Mesenchymal stem cell (in vitro differentiated cells and primary cell): Measurements from ENCODE around the gene PRR29.
A peak's percentile ranks its signal among the peaks of the same experiment; 100 is the strongest.

Source experiments
- DNase-seq: peaks from one replicate; pipeline ENCODE4 v3.0.0-alpha.2; 2013
- H2AFZ ChIP-seq: one replicate; pipeline ENCODE4 v1.6.1; 2013; ENCODE audit warnings: low read depth, mild to moderate bottlenecking, control low read depth, inconsistent platforms, low read length, moderate library complexity
- H2AK5ac ChIP-seq: 2 replicates; pipeline ENCODE4 v1.6.1; 2013; ENCODE audit warnings: low read length, moderate library complexity, mild to moderate bottlenecking, inconsistent platforms; ENCODE audit not compliant: severe bottlenecking
- H2BK120ac ChIP-seq: one replicate; pipeline ENCODE4 v1.6.1; 2013; ENCODE audit warnings: low read depth, mild to moderate bottlenecking, inconsistent platforms, low read length, moderate library complexity
- H2BK12ac ChIP-seq, 2 experiments: one replicate each; pipeline ENCODE4 v1.6.1; 2013; ENCODE audit warnings: inconsistent platforms in 2 of 2, low read length in 2 of 2, mild to moderate bottlenecking in 2 of 2, moderate library complexity in 2 of 2, control low read depth in 1 of 2
- H2BK15ac ChIP-seq: one replicate; pipeline ENCODE4 v1.6.1; 2013; ENCODE audit warnings: mild to moderate bottlenecking, low read depth, inconsistent platforms; ENCODE audit not compliant: poor library complexity, severe bottlenecking
- H2BK5ac ChIP-seq: 2 replicates; pipeline ENCODE4 v1.6.1; 2013; ENCODE audit warnings: low read depth, mild to moderate bottlenecking, low read length, control low read depth, inconsistent platforms; ENCODE audit not compliant: poor library complexity, severe bottlenecking
- H3K14ac ChIP-seq, 2 experiments: one replicate each; pipeline ENCODE4 v1.6.1; 2013; ENCODE audit warnings: inconsistent platforms in 2 of 2, low read length in 2 of 2, control low read depth in 1 of 2, mild to moderate bottlenecking in 1 of 2, moderate library complexity in 1 of 2
- H3K18ac ChIP-seq, 2 experiments: one replicate each; pipeline ENCODE4 v1.6.1; 2013; ENCODE audit warnings: inconsistent platforms in 2 of 2, low read length in 2 of 2, control low read depth in 1 of 2, low read depth in 1 of 2, mild to moderate bottlenecking in 1 of 2
- H3K23ac ChIP-seq, 2 experiments: one replicate each; pipeline ENCODE4 v1.6.1; 2013; ENCODE audit warnings: inconsistent platforms in 2 of 2, low read length in 2 of 2, mild to moderate bottlenecking in 2 of 2, moderate library complexity in 2 of 2, control low read depth in 1 of 2
- H3K27ac ChIP-seq: 2 replicates; pipeline ENCODE4 v1.5.1; 2013; ENCODE audit warnings: mild to moderate bottlenecking, moderate library complexity, low read length, control low read depth, inconsistent platforms; ENCODE audit not compliant: poor library complexity, severe bottlenecking
- H3K27me3 ChIP-seq, 2 experiments: 2 replicates each; pipeline versions ENCODE4 v1.6.1 to v1.7.0; 2013; ENCODE audit warnings: low read length in 2 of 2, mild to moderate bottlenecking in 2 of 2, moderate library complexity in 2 of 2, control low read depth in 1 of 2, inconsistent platforms in 1 of 2; ENCODE audit not compliant: control insufficient read depth in 1 of 2, insufficient read depth in 1 of 2
- H3K36me3 ChIP-seq, 2 experiments: 2 replicates each; pipeline versions ENCODE4 v1.6.1 to v1.7.0; 2013; ENCODE audit warnings: low read length in 2 of 2, control low read depth in 1 of 2, inconsistent platforms in 1 of 2, low read depth in 1 of 2, mild to moderate bottlenecking in 1 of 2; ENCODE audit not compliant: insufficient read depth in 2 of 2, control insufficient read depth in 1 of 2
- H3K4ac ChIP-seq, 2 experiments: one replicate each; pipeline ENCODE4 v1.6.1; 2013; ENCODE audit warnings: inconsistent platforms in 2 of 2, low read length in 2 of 2, mild to moderate bottlenecking in 2 of 2, moderate library complexity in 2 of 2, control low read depth in 1 of 2, low read depth in 1 of 2
- H3K4me1 ChIP-seq: 2 replicates; pipeline ENCODE4 v1.6.1; 2013; ENCODE audit warnings: low read depth, low read length, control low read depth; ENCODE audit not compliant: control insufficient read depth, insufficient read depth
- H3K4me2 ChIP-seq: 2 replicates; pipeline ENCODE4 v1.6.1; 2013; ENCODE audit warnings: low read length, mild to moderate bottlenecking, inconsistent platforms; ENCODE audit not compliant: poor library complexity, severe bottlenecking
- H3K4me3 ChIP-seq, 2 experiments: 2 replicates each; pipeline versions ENCODE4 v1.5.1 to v1.7.0; 2013; ENCODE audit warnings: low read length in 2 of 2, mild to moderate bottlenecking in 2 of 2, control low read depth in 1 of 2, low read depth in 1 of 2; ENCODE audit not compliant: insufficient read depth in 1 of 2
- H3K79me1 ChIP-seq: replicated peaks from 2 replicates; pipeline ENCODE4 v1.6.1; 2013; ENCODE audit warnings: mild to moderate bottlenecking, control low read depth, low read length, inconsistent platforms; ENCODE audit not compliant: poor library complexity, severe bottlenecking
- H3K9ac ChIP-seq: 2 replicates; pipeline ENCODE4 v1.7.0; 2013; ENCODE audit warnings: mild to moderate bottlenecking, low read length, moderate library complexity
- H3K9me3 ChIP-seq: 2 replicates; pipeline ENCODE4 v1.7.0; 2013; ENCODE audit warnings: mild to moderate bottlenecking, low read length; ENCODE audit not compliant: control insufficient read depth
- H4K8ac ChIP-seq: one replicate; pipeline ENCODE4 v1.6.1; 2013; ENCODE audit warnings: inconsistent platforms, mild to moderate bottlenecking, low read length, moderate library complexity
- H4K91ac ChIP-seq: one replicate; pipeline ENCODE4 v1.6.1; 2013; ENCODE audit warnings: mild to moderate bottlenecking, low read length, inconsistent platforms
- WGBS: methylation state at CpG from one replicate; pipeline ENCODE4 v1.1.7; 2013; ENCODE audit warnings: mixed read lengths; 5-methylcytosine and 5-hydroxymethylcytosine counted together

The PRR29 gene

DNA sequence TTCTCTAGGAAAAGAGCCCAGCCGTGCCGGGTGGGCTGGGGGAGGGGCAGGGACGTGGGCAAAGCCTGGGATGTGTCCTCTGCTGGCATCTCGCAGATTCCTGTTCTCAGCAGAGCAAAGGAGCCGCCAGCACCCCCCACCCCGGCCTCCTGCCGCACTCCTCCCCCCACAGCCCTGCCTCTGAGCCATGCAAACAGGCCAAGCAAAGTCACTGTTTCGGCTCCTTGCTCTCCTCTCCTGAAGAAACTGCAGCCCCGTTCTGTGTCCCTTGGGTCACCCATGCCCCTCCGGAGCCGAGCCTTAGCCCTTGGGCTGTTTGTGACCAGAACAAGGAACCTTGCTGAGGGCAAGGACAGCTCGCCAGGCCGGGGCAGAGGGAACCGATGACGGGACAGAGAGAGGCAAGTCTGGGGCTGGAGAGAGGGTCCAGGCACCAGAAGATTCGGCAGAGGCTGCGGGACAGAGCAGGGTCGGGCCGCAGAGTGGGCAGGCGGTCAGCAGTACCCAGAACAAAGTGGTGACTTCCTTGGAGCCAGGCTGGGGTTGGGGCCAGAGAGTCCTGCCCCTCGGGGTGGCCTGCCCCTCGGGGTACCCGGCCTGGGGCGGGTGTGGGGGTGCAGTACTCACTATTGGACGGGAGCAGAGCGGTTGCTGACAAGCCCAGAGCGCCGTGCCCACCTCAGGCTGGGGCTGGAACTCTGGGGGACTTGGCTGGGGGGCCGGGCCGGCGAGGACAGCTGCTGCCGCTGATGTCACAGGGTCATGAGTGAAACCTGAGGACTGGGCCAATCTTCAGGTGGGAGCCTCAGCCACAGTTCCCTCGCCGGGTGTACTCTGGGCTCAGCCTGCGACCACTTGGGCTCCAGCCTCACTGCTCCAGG is 9.2 kb upstream of the PRR29 start:
- H3K4me1 ChIP-seq, result peaks cover 16% of the 10 kb centered on the region
- peak overlapping the region; percentile 2 for H4K91ac ChIP-seq
- no peak overlapping the region for H3K4ac ChIP-seq
- H3K9me3 ChIP-seq, result no peaks in the 10 kb centered on the region
- H2AFZ ChIP-seq, result peak overlapping the region; percentile 42
- H3K36me3 ChIP-seq, result no peaks in the 10 kb centered on the region
- H2BK12ac ChIP-seq, result peak overlapping the region in 1 of 2 experiments; percentile 25
- no peak overlapping the region for H2AK5ac ChIP-seq
- H3K27me3 ChIP-seq, result peaks cover 38 to 44% of the 10 kb centered on the region in 2 experiments
- H2BK5ac ChIP-seq, result no peak overlapping the region
- H3K23ac ChIP-seq, result no peak overlapping the region
- peak overlapping the region in 1 of 2 experiments; percentile 14 for H3K14ac ChIP-seq
- no peak overlapping the region for H3K4me3 ChIP-seq
- peak overlapping the region; percentile 68 for H2BK15ac ChIP-seq
- H3K4me2 ChIP-seq, result no peak overlapping the region
- no peak overlapping the region for H2BK120ac ChIP-seq
- peak overlapping the region; percentile 4 to 25 for H3K18ac ChIP-seq
- WGBS, result 48% methylated on average over 35 of the region's 35 CpGs
- H4K8ac ChIP-seq, result peak overlapping the region; percentile 80
- no peak overlapping the region for H3K9ac ChIP-seq
- H3K27ac ChIP-seq, result no peak overlapping the region
- DNase-seq, result no peak
- no peaks in the 10 kb centered on the region for H3K79me1 ChIP-seq

DNA sequence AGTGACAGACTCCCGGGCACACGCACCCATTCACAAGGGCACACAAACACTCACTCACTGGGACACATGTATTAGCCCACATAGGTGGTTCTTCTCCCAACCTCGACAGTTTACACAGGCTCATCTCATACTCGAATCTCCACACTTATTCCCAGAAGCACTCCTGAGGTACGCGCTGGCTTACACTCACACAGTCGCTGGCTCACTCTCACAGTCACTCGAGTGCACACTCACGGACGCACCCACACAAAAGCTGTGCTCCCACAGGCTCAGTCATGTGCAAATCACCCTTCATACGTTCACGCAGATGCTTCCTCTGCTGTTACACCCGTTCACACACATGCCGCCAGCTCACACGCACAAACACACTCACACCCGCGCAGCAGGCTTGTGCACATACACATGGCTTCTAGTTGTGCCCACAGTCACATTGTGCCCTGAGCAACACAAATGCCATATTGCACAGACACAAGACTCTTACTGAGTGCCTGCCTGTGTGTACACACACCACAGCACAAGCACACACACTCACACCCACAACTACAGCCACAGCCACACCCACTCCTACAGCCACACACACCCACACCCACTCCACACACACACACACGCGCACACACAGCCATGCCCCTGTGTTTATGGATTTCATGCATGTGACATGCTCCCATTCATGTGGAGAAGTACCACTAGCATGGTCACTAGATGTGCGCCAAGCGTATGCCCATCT is 8.4 kb upstream of the PRR29 start:
- peaks cover 38 to 52% of the 10 kb centered on the region in 2 experiments for H3K27me3 ChIP-seq
- no peak overlapping the region for H3K18ac ChIP-seq
- no peak overlapping the region for H2BK12ac ChIP-seq
- no peak overlapping the region for H2AK5ac ChIP-seq
- H3K4me2 ChIP-seq, result no peak overlapping the region
- no peaks in the 10 kb centered on the region for H3K79me1 ChIP-seq
- H3K23ac ChIP-seq, result no peak overlapping the region
- H2AFZ ChIP-seq, result no peak overlapping the region
- no peak overlapping the region for H2BK15ac ChIP-seq
- WGBS, result 93% methylated on average over 21 of the region's 21 CpGs
- H4K91ac ChIP-seq, result no peak overlapping the region
- H3K4me1 ChIP-seq, result peaks cover 14% of the 10 kb centered on the region
- no peaks in the 10 kb centered on the region for H3K36me3 ChIP-seq
- DNase-seq, result no peak
- peak overlapping the region in 1 of 2 experiments; percentile 0 for H3K14ac ChIP-seq
- H2BK5ac ChIP-seq, result no peak overlapping the region
- H4K8ac ChIP-seq, result no peak overlapping the region
- no peak overlapping the region for H2BK120ac ChIP-seq
- no peaks in the 10 kb centered on the region for H3K9me3 ChIP-seq
- H3K4me3 ChIP-seq, result no peak overlapping the region
- no peak overlapping the region for H3K9ac ChIP-seq
- H3K27ac ChIP-seq, result no peak overlapping the region
- H3K4ac ChIP-seq, result no peak overlapping the region

DNA sequence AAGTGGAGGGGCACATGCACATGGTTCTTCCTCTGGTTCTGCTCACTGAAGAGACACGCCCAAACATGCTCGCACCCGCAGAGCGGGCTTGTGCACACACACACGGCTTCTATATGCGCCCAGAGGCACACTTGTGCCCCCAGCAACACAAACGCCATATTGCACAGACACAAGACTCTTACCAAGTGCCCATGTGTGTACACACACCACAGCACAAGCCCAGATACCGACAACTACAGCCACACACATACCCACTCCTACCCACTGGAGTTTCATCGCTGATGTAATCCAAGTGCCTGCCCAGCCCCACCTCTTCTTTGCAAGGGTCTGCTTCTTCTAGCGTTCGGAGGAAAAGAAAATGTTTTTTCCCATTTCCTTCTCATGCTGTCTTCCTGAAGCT is 6.5 kb upstream of the PRR29 start:
- Histone ChIP-seq H3K4me3 (no peak overlapping the region), H3K4me2 (no peak overlapping the region), H2AK5ac (no peak overlapping the region), H4K91ac (no peak overlapping the region), H4K8ac (no peak overlapping the region), H3K27ac (no peak overlapping the region), H3K36me3 (no peaks in the 10 kb centered on the region), H3K9ac (no peak overlapping the region), H3K4me1 (peaks cover 7% of the 10 kb centered on the region), H3K27me3 (peaks cover 46 to 66% of the 10 kb centered on the region in 2 experiments), H2AFZ (no peak overlapping the region), H2BK120ac (no peak overlapping the region), H2BK12ac (no peak overlapping the region), H3K14ac (no peak overlapping the region), H3K18ac (no peak overlapping the region), H3K9me3 (no peaks in the 10 kb centered on the region), H2BK5ac (no peak overlapping the region), H3K23ac (no peak overlapping the region), H2BK15ac (no peak overlapping the region), H3K79me1 (no peaks in the 10 kb centered on the region), H3K4ac (no peak overlapping the region)
- no peak for DNase-seq
- WGBS, result 92% methylated on average over 11 of the region's 11 CpGs

DNA sequence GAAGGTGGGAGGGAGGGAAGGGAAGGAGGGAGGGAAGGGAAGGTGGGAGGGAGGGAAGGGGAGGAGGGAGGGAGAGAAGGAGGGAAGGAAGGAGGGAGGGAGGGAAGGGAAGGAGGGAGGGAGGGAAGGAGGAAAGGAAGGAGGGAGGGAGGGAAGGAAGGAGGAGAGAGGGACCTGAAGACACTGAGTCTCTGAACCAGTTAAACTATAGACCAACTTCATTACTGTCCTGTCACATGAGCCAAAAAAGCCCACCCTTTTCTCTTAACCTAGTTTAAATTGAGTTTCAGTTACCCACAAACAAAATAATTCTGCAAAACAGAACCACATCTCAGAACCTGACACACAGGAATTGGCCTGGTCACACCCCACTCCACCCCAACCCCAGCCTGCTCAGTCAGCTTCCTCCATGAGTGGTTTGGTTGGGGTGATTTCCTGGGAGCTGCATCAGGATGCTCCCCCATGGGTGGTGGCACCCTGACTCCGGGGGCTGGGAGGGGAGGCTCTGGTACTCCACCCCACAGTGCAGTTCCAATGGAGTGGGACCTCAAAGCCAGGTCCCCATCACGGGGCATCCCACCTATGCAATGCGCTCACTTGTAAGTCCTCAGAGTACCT is 4.7 kb upstream of the PRR29 start:
- H2BK15ac ChIP-seq, result no peak overlapping the region
- H2AFZ ChIP-seq, result no peak overlapping the region
- H3K14ac ChIP-seq, result no peak overlapping the region
- no peak overlapping the region for H3K4ac ChIP-seq
- H3K9ac ChIP-seq, result no peak overlapping the region
- no peak overlapping the region for H4K8ac ChIP-seq
- no peak for DNase-seq
- H3K27me3 ChIP-seq, result peaks cover 61 to 78% of the 10 kb centered on the region in 2 experiments
- H3K9me3 ChIP-seq, result no peaks in the 10 kb centered on the region
- H3K4me1 ChIP-seq, result peaks cover 12% of the 10 kb centered on the region
- H2BK120ac ChIP-seq, result no peak overlapping the region
- no peaks in the 10 kb centered on the region for H3K36me3 ChIP-seq
- H2BK5ac ChIP-seq, result no peak overlapping the region
- WGBS, result 82% methylated on average over 3 of the region's 3 CpGs
- H3K79me1 ChIP-seq, result no peaks in the 10 kb centered on the region
- H4K91ac ChIP-seq, result no peak overlapping the region
- H3K4me2 ChIP-seq, result no peak overlapping the region
- H3K18ac ChIP-seq, result no peak overlapping the region
- no peak overlapping the region for H3K23ac ChIP-seq
- no peak overlapping the region for H3K27ac ChIP-seq
- no peak overlapping the region for H3K4me3 ChIP-seq
- H2AK5ac ChIP-seq, result no peak overlapping the region
- H2BK12ac ChIP-seq, result no peak overlapping the region
